Urothelium cell line (cell line): ENCODE measurements around the gene HOXA10.
A peak's percentile ranks its signal among the peaks of the same experiment; 100 is the strongest.

Experiments used
- DNase-seq: peaks from one replicate; pipeline ENCODE4 v3.0.0; 2011; ENCODE audit warnings: low spot score, mixed read lengths
- FAIRE-seq: peaks from 2 replicates; lab custom pipeline; 2011; peaks lifted over from hg19 to GRCh38; lab: Jason Lieb, UNC

Gene HOXA10

GRCh38 chr7:27173956-27174873 is at the start of gene HOXA10:
Gene HOXA10, minus strand, starts transcription at chr7:27174320. Its CDS starts 14 bp downstream, at chr7:27174306.
- DNase-seq (no peak), FAIRE-seq (no peak)

GRCh38 chr7:27221201-27221797 is 47.2 kb upstream of the HOXA10 start:
- FAIRE-seq = peak; percentile 69

GRCh38 chr7:27220440-27220955 is 46.4 kb upstream of the HOXA10 start:
- FAIRE-seq (no peak), DNase-seq (no peak)

More at GRCh38 chr7:27221201-27221797, 47.2 kb upstream of the HOXA10 start:
- DNase-seq = no peak

GRCh38 chr7:27219821-27220220 is 45.7 kb upstream of the HOXA10 start:
- DNase-seq = no peak
- no peak for FAIRE-seq

- no peak for DNase-seq
- no peak for FAIRE-seq
Observed at GRCh38 chr7:27217951-27218350, 43.8 kb upstream of the HOXA10 start.

- no peak for DNase-seq
- FAIRE-seq = no peak
Observed at GRCh38 chr7:27215356-27215755, 41.2 kb upstream of the HOXA10 start.

- DNase-seq (no peak), FAIRE-seq (no peak)
Observed at GRCh38 chr7:27214239-27214950, 40.3 kb upstream of the HOXA10 start.

- DNase-seq (no peak), FAIRE-seq (no peak)
Observed at GRCh38 chr7:27213433-27214238, 39.5 kb upstream of the HOXA10 start.

- FAIRE-seq (no peak), DNase-seq (no peak)
Observed at GRCh38 chr7:27212497-27213432, 38.6 kb upstream of the HOXA10 start.

- FAIRE-seq (no peak), DNase-seq (no peak)
Observed at GRCh38 chr7:27211764-27212204, 37.7 kb upstream of the HOXA10 start.

GRCh38 chr7:27211084-27211446 is 36.9 kb upstream of the HOXA10 start:
- FAIRE-seq (no peak), DNase-seq (no peak)

GRCh38 chr7:27210441-27211083 is 36.4 kb upstream of the HOXA10 start:
- FAIRE-seq (peak; percentile 77), DNase-seq (peak; percentile 86)

- FAIRE-seq = no peak
- no peak for DNase-seq
Observed at GRCh38 chr7:27209933-27210440, 35.9 kb upstream of the HOXA10 start.

GRCh38 chr7:27208998-27209397 is 34.9 kb upstream of the HOXA10 start:
- no peak for DNase-seq
- FAIRE-seq = no peak

- DNase-seq = no peak
- FAIRE-seq = peak; percentile 13
Observed at GRCh38 chr7:27207348-27207985, 33.3 kb upstream of the HOXA10 start.

GRCh38 chr7:27205325-27206280 is 31.5 kb upstream of the HOXA10 start:
- FAIRE-seq (peak; percentile 94), DNase-seq (no peak)

- no peak for FAIRE-seq
- DNase-seq = no peak
Observed at GRCh38 chr7:27204851-27205322, 30.8 kb upstream of the HOXA10 start.
